ENCODE measurements around the gene EHBP1L1. TPM values are rescaled to one million over a fixed set of nuclear protein-coding genes. Genes with fewer than 3 reads are reported as not detected.

The EHBP1L1 gene
- total and polyA plus RNA-seq, 2 of the 13 experiments (the other 11 are each of a cell fraction or from before 2014, with no cell fraction given): 8.3 to 10.6 TPM

GRCh38 chr11:65557280-65558001 lies 18.4 kb upstream of the EHBP1L1 start (continued):
- TF ChIP-seq ZNF33A (CRISPR knock-in tag; IDR thresholded peaks at IDR 0.05; ENCODE audit: borderline replicate concordance) (no peak), MED1 (CRISPR knock-in tag; IDR thresholded peaks at IDR 0.05) (no peak), FUBP1 (CRISPR knock-in tag; IDR thresholded peaks at IDR 0.05; ENCODE audit: borderline replicate concordance) (no peak), ZNF17 (CRISPR knock-in tag; IDR thresholded peaks at IDR 0.05) (no peak), SOX13 (IDR thresholded peaks at IDR 0.05) (no peak), SOX13 (CRISPR knock-in tag; conservative IDR thresholded peaks at IDR 0.05 in 1 of 2, IDR thresholded peaks at IDR 0.05 in 1 of 2) (no peak), ZNF224 (CRISPR knock-in tag; IDR thresholded peaks at IDR 0.05) (no peak), ZBTB20 (CRISPR knock-in tag; IDR thresholded peaks at IDR 0.05; ENCODE audit: borderline replicate concordance, low read depth) (no peak), MYC (CRISPR knock-in tag; IDR thresholded peaks at IDR 0.05; ENCODE audit: borderline replicate concordance) (peak; percentile 22; the same call in 1 of the 2 replicates), BCLAF1 (IDR thresholded peaks at IDR 0.05) (no peak), MTERF4 (CRISPR knock-in tag; IDR thresholded peaks at IDR 0.05) (no peak), ZNF121 (CRISPR knock-in tag; IDR thresholded peaks at IDR 0.05) (no peak), ATF7-NPFF (CRISPR knock-in tag; IDR thresholded peaks at IDR 0.05; ENCODE audit: low read depth) (no peak), ZNF446 (CRISPR knock-in tag; IDR thresholded peaks at IDR 0.05) (no peak), TBX2 (CRISPR knock-in tag; IDR thresholded peaks at IDR 0.05; ENCODE audit: borderline replicate concordance) (peak; percentile 67; the same call in 1 of the 2 replicates), ZBTB42 (CRISPR knock-in tag; IDR thresholded peaks at IDR 0.05) (no peak), SAP130 (CRISPR knock-in tag; IDR thresholded peaks at IDR 0.05; ENCODE audit: low read depth) (peak; percentile 75), HOXA7 (CRISPR knock-in tag; IDR thresholded peaks at IDR 0.05) (no peak), ARID2 (CRISPR knock-in tag; IDR thresholded peaks at IDR 0.05; ENCODE audit: borderline replicate concordance) (no peak), HIC2 (CRISPR knock-in tag; IDR thresholded peaks at IDR 0.05; ENCODE audit: low read depth) (no peak), PCBP1 (IDR thresholded peaks at IDR 0.05; ENCODE audit: borderline replicate concordance, low read depth, low read length) (0 out of 2 replicates have a peak, but pooled peaks have one; percentile 47), LBX2 (CRISPR knock-in tag; IDR thresholded peaks at IDR 0.05; ENCODE audit: borderline replicate concordance) (no peak)

Data from HepG2 (cell line).